Measurements from ENCODE around the gene TEKTIP1. TPM values are rescaled to one million over a fixed set of nuclear protein-coding genes. Genes with fewer than 3 reads are reported as not detected.

TEKTIP1 gene
- total RNA-seq, 4 donors from 2014 or later = 5.5 TPM; not detected in 3

GRCh38 chr19:3524078-3524842 lies 14.7 kb upstream of the TEKTIP1 start:
- TF ChIP-seq CTCF (IDR thresholded peaks at IDR 0.05) (no peak), POLR2A (IDR thresholded peaks at IDR 0.05) (no peak)
- H3K4me3 ChIP-seq = no peak overlapping the region
- no peak overlapping the region for H3K27ac ChIP-seq
- no peaks in the 10 kb centered on the region for H3K4me1 ChIP-seq
- no peaks in the 10 kb centered on the region for H3K9me3 ChIP-seq
- H3K36me3 ChIP-seq = no peaks in the 10 kb centered on the region
- no peak for DNase-seq
- no peaks in the 10 kb centered on the region for H3K27me3 ChIP-seq
- intact Hi-C loops (cut with DNase I; ENCODE audit: low total_unique reads) = no loop called here

GRCh38 chr19:3524904-3525451 lies 14.0 kb upstream of the TEKTIP1 start:
- H3K4me3 ChIP-seq = no peak overlapping the region
- no peak for DNase-seq
- no peak overlapping the region for H3K27ac ChIP-seq
- no peaks in the 10 kb centered on the region for H3K4me1 ChIP-seq
- intact Hi-C loops (cut with DNase I; ENCODE audit: low total_unique reads) = no loop called here
- no peaks in the 10 kb centered on the region for H3K9me3 ChIP-seq
- H3K27me3 ChIP-seq = no peaks in the 10 kb centered on the region
- no peaks in the 10 kb centered on the region for H3K36me3 ChIP-seq
- TF ChIP-seq CTCF (IDR thresholded peaks at IDR 0.05) (no peak), POLR2A (IDR thresholded peaks at IDR 0.05) (no peak)

- TF ChIP-seq CTCF (IDR thresholded peaks at IDR 0.05) (no peak), POLR2A (IDR thresholded peaks at IDR 0.05) (no peak)
- Histone ChIP-seq H3K27ac (no peak overlapping the region), H3K27me3 (no peaks in the 10 kb centered on the region), H3K4me3 (no peak overlapping the region), H3K4me1 (no peaks in the 10 kb centered on the region), H3K9me3 (no peaks in the 10 kb centered on the region), H3K36me3 (no peaks in the 10 kb centered on the region)
- intact Hi-C loops (cut with DNase I; ENCODE audit: low total_unique reads) = no loop called here
- no peak for DNase-seq
These were observed 12.3 kb upstream of the TEKTIP1 start for GRCh38 chr19:3526507-3527237.

GRCh38 chr19:3527238-3527910 lies 11.6 kb upstream of the TEKTIP1 start:
- H3K36me3 ChIP-seq = no peaks in the 10 kb centered on the region

More at GRCh38 chr19:3527238-3527910, 11.6 kb upstream of the TEKTIP1 start:
- H3K27me3 ChIP-seq = no peaks in the 10 kb centered on the region
- DNase-seq = no peak
- H3K4me3 ChIP-seq = no peak overlapping the region
- no peaks in the 10 kb centered on the region for H3K4me1 ChIP-seq
- TF ChIP-seq POLR2A (IDR thresholded peaks at IDR 0.05) (no peak), CTCF (IDR thresholded peaks at IDR 0.05) (no peak)
- no peak overlapping the region for H3K27ac ChIP-seq
- H3K9me3 ChIP-seq = no peaks in the 10 kb centered on the region
- intact Hi-C loops (cut with DNase I; ENCODE audit: low total_unique reads) = no loop called here

Measured in uterus (tissue), 4 donors.